ENCODE results near the gene CHCHD6.

CHCHD6 gene

DNA sequence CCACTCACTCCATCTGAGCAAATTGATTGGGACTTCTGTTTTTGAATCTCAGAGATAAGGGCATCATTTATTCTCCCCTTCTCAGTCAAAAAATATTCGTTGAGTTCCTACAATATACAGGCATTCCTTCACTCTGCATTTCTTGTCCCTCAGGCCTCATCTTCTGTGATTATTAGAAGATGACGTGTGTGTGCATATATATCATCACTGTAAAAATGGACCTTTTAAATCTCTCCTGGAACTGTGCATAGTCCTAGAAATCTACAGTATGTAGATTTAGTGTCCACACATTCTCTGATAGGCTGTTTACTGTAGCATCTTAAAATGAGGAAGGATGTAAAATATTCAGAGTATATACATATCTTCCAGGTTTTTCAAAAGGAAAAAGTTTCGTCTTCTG is 235.7 kb downstream of the CHCHD6 start:
- no peak for DNase-seq (ENCODE audit: low spot score)

DNA sequence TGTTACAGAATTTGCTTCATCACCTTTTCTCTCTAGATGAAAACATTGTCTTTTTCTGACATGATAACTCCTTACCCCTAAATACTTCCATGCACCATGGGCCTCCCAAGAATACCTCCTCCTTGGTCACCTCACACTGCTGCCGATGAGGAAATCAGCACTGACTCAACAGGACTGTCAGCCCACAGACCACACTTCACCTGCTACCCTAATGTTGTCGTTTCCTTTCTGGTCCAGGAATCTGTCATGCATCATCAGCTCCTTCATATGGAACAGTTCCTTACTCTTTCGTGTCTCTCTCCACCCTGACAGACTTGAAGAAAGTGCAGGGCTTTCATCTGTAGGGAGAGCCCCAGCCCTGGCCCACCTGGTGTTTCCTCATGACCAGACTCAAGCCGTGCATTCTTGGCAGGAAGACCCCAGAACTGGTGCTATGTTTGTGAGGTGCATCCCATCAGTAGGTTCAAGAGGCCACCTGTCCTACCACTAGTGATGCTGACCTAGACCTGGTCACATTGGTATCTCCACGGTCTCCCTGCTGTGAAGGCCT is 237.8 kb downstream of the CHCHD6 start:
- DNase-seq (ENCODE audit: low spot score): no peak

DNA sequence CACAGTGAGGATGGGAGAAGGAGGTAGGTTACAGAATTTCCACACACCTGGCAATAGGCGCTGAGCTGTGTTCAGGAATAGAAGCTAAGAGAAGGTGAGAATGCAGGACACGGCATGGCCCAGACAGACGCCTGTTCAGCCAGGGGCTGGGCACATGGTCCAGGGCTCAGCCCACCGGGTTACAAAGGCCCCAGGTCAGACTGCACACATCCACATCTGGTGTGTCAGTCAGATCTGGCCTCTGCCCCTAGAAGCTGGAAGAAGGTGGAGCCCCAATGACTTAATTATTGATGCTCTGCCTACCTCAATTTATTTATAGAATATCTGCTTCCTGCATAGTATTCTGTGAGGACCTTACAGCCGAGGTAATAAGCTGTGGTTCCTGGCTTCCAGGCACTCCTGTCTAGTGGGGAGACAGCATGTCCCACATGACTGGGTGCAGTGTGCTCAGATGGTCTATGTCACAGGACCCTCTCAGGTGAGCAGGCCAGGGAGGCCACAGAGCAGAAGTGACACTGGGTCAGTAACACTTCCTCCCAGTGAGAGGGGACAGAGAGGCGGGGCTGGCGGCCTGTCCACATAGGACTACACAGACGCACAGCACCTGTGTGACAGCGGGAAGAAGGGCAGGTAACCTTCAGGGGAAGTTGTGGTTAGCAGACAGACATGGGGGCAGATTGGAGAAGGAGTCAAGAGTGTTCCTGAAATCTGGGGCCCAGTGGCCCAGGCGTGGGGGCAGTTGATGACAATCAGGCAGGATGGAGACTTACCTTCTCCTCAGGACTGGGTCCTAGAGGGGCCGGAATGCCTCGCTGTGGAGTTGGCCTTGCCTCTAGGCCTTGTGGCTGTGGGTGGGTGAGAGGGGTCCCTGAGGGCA is 240.3 kb downstream of the CHCHD6 start:
- no peak for DNase-seq (ENCODE audit: low spot score)

DNA sequence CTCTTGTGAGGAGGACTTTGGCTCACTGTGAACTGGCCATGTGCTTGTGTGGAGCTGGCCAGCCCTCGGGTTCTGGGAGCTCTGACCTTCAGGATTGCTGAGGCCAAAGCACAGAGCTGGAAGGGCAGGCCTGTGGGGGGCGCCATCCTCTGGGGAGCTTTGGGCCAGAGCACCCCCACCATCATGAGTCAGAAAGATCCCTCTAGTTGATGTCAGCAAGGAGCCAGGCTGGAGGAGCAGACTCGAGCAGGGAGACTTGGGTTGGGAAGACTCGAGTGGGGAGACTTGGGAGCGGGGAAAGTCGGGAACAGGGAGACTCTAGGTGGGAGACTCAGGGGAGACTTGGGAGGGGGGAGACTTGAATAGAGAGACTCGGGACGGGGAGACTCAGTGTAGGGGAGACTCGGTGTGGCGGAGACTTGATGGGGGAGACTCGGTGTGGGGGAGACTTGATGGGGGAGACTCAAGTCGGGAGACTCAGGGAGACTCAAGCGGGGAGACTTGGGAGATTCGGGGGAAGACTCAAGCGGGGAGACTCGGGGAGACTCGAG is 241.2 kb downstream of the CHCHD6 start:
- no peak for DNase-seq (ENCODE audit: low spot score)

DNA sequence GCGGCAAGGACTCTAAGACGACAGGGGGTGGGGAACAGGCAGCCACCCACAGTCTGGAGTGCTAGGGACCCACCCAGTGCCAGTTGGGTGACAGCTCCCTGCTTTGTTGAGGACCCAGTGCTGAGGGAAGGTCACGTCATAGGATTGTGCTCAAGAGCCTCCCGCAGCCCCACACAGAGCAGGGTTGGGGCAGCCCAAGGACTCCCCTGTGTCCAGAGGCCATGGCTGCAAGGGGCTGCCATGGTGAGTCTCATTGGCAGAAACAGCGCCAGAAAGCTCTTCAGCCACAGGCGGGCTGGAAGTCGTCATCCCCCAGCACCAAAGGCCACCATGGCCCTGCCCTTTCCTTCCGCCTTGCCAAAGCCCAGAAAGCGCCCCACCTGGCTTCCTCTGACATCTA is 241.9 kb downstream of the CHCHD6 start:
- no peak for DNase-seq (ENCODE audit: low spot score)

DNA sequence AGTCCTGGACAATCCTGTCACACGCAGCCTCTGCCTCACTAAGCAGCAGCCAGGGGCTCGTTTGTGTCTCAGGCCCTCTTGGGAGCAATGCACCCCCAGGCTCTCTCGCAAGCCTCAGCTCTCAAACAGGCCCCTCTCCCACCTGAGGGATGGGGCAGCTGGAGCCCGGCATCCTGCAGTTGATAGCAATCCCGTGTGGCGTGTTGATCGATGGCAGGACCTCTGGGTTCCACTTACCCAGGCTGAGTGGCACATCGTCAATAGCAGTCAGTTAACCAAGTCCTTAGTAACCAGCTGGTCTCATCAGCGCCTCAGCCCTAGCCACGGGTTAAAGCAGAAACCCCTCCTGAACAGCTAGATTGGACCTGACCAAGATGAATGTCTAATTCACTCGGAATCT is 242.4 kb downstream of the CHCHD6 start:
- DNase-seq (ENCODE audit: low spot score): no peak

DNA sequence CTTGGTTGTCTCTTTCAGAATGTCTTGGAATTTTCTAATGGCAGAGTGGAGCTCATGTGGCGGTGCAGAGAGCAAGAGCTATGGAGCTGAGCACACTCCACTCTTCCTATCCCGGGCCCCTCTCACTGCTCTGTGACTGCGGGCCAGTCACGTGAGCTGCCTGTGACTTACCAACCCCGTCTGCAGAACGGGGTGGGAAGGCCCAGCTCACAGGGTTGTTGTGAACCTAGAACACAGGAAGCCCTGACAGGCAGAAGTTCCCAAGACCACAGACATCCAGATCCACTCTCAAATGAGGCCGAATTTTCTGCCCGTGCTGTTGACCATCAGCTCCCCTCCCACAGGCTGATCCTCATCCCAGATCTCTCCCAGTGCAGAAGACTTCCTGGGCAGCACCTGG is 243.4 kb downstream of the CHCHD6 start:
- no peak for DNase-seq (ENCODE audit: low spot score)

DNA sequence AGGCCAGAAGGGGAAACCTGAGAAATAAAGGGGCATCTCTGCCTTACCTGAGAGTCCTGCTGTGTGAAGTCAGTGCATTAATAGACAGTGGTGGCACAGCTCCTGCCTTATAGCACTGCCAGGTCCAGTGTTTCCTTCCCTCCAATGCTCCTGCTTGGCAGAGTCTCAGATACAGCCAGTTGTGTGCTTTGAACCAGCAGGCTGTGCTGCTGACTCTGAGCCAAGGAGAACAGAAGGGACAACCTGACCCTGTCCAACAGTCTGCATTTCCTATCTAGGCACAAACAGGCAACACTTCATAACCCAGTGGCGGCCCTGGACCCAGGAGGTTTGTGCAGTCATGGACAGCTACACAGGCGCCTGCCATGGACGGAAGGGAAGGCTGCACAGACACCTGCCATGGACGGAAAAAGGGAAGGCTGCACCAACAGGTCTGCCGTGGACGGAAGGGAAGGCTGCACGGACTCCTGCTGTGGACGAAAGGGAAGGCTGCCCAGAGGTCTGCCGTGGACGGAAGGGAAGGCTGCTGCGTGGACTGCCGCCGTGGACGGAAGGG is 245.0 kb downstream of the CHCHD6 start:
- DNase-seq (ENCODE audit: low spot score): no peak

DNA sequence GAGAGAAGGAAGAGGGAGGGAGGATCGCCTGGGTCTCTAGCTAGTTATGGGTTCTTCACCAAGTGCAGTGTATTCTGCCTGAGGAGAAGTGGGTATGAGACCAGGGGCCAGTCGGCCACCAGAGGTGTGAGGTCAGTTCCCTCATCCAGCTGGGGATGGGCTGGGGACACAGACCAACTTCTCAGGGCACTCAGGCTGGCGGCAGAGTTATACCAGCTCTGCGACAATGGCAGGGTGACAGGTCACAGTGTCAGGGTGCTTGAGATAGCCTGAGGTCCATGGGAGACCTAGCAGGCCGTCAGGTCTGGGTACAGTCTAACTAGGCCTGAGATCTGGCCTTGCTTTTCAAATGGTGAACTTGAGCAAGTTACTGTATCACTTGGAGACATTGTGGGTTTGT is 247.5 kb downstream of the CHCHD6 start:
- no peak for DNase-seq (ENCODE audit: low spot score)

DNA sequence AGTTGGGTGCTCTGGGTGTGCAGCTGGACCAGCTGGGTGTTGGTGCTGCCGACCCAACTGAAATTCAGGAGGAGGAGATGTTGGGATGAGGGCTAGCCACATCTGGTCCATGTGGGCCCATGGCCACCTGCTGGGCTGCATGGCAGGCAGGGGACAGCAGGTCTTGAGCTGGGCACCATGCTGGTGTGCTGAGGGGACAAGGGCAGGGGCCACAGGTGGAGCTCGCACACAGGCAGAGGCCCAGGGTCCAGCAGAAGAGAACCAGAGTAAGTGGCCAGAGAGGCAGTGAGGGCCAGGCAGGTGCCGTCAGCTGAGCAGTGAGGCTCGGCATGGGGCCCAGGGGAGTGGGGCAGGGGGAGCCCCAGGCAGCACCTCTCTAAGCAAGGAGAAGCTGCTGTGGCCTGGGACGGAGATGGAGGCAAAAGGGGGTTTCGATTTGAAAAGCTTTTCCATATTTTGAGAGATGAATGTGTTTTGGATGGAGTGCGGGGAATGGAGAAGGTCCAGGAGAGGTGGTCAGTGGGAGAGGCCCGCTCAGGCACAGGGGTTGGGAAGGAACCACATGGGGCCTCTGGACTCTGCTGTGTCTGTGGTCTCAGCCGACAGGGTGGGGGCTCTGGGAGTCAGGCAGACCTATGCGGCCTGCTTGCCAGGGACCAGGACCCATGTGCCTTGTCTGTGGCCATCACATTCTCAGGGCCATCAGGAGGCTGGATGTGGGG is 248.4 kb downstream of the CHCHD6 start:
- no peak for DNase-seq (ENCODE audit: low spot score)

DNA sequence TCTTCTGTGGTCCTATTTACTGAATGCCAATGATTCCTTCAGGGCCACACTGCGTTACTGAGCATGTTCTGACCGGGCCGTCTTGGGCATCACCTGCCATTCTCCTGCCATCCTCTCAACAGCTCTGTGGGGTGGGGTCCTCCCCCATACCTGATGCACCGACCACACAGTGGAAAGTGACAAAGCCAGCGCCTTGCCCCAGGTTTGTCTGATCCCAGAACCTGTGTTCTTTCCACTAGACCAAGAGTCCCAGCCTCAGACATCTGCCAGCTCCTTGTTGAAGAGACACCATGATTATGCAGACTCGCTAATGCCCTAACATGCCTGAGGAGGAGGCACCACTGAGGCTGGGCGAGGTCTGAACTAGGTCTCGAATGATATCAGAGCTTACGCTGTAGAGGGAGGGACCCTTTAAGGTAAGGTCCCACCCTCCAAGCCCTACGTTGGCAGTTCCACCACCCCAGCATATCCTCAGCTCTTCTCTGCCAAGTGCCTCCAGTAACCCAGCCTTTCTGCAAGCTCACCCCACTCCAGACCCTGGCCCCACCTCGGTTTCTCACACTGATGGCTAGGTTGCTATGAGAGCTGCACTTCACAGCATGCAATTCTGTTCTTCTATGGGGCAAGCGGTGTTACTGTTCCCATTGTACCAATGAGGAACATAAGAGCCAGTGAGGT is 249.1 kb downstream of the CHCHD6 start:
- no peak for DNase-seq (ENCODE audit: low spot score)

DNA sequence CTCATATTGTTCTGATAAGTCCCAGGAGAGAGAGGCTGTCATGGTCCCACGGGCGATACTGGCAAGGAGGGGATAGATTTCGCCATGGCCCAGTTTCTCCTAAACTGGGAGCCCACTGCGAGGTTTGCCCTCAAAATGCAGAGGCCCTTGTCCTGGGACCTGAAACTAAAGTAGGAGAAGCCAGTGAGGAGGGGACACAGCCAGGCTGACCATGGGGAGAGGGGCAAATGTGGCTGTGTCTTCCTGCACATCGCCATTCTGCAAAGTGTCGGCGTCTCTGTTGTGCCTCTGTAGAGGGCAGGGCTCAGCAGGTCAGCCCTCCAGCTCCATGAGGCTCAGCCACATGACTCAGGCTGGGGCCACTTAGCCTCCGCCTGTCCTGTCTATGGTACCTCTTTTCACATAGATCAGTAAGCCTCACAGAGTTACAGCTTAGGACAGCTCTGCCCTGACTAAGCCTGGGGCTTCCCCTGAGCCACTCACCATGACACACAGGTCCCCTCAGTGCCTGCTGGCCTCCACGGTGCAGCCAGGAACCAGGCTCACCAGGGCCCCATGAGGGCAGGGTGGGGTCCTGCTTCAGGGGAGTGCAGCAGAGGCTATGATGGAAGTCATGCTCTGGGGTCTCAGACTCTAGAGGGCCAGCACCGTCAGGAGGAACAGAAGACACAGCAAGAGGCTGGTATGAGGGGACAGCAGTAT is 250.3 kb downstream of the CHCHD6 start:
- DNase-seq (ENCODE audit: low spot score): no peak

DNA sequence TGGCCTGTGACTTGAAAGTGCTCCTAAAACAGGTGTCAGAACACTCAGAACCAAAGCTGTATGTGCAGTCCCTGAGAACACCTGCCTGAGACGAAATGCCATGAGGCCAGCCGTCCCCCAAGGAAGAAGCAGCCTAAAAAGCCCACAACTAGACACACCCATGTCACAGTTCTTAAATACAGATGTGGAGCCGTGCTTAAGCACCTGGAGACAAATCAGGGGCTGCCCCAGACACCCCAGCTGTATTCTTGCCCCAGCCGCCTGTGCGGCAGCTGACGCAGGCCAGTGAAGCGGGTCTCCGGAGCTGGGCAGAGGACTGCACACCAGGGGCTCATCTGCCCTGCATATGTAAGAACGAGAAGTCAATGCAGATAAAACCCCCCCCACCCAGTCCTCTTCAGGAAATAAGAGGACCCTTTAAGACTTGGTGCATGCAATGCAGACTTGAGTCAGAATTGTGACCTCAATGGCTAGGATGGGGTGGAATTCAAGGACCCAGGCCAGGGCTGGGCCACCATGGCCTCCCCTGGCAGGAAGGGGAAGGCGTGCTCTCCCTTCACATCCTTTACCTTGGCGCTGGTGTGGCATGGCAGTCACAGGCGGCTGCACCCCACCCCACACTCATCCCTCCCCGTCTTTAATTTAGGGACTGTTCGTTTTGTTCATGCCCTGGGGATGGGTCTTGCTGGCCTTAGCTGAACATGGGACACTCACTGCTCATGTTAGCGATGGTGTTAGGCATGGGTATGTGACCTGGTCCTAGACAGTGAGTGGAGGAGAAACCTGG is 251.2 kb downstream of the CHCHD6 start:
- no peak for DNase-seq (ENCODE audit: low spot score)

DNA sequence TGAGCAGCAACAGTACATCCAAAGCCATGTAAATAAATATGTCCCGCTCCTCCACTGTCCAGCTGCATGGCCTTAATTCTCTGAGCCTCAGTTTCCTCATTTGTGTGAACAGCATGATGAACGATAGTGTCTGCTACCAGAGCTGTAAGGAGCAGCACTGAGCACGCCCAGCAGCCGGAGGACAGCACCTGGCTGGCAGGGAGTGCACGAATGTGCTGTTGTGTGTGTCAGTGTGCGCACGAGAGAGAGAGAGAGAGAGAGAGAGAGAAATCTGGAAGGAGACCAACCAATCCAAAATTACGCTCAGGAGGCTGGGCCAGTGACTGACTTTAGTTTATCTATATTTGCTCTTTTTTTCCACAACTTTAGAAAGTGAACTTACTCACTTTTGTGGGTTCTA is 252.3 kb downstream of the CHCHD6 start:
- DNase-seq (ENCODE audit: low spot score): no peak

DNA sequence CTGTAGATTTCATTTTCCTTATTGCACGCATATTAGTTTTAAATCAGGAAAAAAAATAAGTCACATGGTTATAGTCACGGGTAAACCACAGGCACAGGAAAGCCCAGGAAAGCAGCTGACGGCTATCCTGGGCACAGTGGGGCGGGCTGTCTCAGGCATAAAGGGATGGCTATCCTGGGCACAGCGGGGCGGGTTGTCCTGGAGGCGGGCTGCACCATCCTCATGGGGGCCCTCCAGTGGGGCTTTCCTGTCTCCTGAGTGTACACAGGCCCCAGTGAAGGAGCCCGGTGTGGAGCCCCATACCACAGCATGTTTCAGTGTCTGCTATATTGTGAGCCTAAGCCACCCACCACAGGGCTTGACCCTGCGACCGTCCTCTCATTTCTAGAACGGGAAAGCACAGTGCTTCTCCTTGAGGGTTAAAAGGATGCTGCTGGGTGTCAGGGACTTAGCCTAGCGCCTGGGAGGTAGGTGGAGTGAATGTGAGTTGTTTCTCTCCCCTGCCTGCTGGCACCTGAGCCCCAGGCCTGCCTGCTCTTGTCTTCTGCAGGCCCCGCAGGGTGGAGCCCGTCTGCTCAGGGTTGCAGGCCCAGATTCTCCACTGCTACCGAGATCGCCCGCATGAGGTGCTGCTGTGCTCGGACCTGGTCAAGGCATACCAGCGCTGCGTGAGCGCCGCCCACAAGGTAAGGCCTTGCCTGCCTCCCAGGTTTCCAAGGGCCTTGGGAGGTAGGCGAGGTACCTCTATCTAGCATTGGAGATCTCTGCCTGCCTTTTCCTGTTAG is 253.0 kb downstream of the CHCHD6 start:
- no peak for DNase-seq (ENCODE audit: low spot score)

DNA sequence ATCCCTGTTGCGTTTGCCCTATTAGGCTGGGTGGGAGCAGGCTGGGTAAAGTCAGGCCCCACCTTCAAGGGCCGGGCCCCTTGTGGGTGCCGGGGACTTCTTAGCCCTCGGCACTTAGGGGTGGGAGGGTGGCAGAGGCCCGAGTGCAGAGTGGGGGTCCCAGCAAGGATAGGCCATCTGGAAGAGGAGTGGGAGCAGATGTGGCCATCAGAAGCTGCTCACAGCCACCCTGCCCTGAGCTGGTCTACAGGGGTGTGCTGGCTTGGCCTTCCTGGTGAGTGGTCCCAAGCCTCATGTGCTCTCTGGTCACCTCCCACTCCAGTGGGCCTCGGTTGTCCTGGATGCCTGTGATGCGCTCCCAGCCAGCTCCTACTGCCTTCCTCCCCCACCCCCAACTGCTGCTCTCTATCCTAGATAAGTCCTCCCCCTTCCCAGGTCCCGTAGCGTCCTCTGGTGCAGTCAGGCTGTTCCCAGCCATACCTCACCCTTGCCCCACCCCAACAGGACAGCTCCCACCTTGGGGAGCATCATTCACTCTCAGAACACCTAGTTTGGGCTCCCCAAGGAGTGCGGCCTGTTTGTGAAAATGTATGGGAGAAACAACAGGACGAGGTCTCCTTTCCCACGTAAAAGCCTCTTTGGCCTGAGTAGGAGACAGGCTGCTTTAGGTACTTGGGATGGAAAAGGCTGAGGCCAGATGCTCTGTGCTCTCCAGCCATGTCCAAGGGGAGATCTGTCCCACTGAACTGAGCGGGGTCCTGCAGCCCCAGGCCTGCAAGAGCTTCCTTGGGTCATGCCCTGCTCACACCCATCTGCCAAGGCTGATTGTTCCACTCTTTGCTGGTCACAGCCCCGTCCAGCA is 254.0 kb downstream of the CHCHD6 start:
- no peak for DNase-seq (ENCODE audit: low spot score)

DNA sequence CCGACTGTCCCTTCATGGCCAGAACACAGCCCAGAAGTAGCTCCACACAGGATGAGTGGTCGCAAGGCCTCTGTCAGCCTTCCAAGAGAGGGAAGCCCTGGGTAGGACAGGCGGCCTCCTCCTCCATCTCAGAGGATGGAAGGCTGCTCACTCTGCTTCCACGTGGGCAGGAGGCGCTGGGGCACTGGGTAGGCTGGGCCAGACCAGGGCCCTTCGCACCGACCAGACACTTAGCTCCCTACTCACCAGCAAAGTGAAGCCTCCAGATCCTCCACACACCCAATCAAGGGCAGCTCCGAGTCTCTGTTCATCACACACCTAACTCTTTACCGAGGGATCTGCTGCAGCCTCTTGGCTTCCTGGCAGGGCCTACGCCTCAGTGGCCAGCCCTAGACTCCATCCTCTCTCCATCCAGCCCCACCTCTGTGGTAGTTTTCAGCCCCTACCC is 254.6 kb downstream of the CHCHD6 start:
- DNase-seq (ENCODE audit: low spot score): no peak

DNA sequence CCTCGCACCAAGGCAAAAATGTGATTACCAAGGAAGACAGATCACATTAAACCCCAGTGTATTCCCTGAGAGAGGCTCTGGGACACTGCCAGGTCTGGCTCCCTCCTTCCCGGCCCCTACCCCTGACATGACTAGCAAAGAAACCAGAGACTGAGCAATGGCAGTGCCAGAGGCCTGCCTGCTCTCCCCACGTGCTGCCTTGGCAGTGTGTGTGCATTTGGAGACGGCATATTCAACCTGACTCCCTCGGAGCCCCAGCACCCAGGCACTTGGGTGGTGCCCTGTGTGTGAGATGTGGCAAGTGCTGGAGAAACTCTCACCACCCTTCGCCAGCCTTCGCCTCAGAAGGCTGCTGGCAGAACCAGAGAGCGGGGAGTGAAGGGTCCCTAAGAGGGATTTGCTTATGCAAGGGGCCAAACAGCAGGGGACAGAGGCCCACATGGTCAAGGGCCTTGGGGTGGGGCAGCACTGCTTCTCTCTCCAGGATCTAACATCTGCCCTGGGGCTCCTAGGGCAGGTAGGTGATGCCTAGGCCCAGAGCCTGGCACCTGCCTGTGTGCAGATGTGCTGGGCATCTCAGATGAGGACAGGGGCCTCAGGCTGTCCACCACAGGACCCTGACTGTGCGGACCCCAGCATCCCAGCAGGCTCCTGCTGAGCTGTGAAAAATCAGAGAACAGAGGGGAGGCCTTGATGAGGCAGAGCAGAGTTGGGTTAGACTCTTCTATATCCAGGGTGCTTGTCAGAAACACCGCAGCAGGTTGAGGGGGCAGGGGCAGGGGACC is 255.3 kb downstream of the CHCHD6 start:
- DNase-seq (ENCODE audit: low spot score): no peak
